GM19193 (cell line): ENCODE measurements around the gene PDZD8.

Experiments
- POLR2A ChIP-seq: IDR thresholded peaks from 4 replicates; pipeline ENCODE4 v1.6.1; 2011; ENCODE audit not compliant: insufficient read depth, insufficient read length; ENCODE audit errors: extremely low read depth

PDZD8 gene

DNA sequence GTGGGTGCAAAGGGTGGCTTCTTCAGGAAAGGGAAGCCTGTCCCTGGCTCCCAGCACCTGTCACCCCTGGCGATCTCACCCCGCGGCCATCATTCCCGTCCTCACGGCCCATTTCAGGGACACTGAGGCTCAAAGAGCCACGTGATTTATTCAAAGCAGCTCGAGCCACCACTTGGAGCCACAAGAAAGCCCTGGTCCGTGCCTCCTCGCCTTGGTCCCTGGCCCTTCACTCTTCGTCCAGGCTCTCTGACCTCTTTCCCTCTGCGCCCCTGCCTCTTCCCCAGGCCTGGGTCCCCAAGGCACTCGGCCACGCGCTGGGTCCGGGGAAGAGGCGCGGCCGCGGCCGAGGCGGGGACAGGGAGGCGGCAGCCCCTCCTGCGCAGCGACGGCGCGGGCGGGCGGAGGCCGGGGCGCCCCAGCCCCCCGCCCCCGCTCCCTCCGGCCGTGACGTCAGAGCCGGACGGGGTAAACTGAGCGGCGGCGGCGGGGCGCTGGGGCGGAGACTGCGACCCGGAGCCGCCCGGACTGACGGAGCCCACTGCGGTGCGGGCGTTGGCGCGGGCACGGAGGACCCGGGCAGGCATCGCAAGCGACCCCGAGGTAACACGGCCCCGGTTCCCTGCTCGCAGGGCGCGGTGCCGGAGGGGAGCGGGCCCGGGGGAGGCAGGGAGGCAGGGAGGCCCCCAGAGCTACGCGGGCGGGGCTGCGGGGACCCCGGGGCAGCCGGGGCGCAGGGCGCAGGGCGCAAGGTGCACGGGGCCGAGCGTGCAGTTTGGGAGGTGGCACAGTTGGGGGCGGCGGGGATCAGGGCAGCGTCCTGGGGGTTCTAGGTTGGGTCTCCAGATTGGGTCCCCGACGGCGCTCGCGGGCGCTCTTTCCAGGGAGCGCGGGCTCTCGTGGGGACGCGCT is 134.4 kb downstream of the PDZD8 start, which contains the start of gene SLC18A2:
Gene SLC18A2 (plus strand): TSS at position 494 of the 909 bp plus-strand sequence. CDS start 580 bp downstream, outside the sequence.
- TF ChIP-seq POLR2A = no peak

DNA sequence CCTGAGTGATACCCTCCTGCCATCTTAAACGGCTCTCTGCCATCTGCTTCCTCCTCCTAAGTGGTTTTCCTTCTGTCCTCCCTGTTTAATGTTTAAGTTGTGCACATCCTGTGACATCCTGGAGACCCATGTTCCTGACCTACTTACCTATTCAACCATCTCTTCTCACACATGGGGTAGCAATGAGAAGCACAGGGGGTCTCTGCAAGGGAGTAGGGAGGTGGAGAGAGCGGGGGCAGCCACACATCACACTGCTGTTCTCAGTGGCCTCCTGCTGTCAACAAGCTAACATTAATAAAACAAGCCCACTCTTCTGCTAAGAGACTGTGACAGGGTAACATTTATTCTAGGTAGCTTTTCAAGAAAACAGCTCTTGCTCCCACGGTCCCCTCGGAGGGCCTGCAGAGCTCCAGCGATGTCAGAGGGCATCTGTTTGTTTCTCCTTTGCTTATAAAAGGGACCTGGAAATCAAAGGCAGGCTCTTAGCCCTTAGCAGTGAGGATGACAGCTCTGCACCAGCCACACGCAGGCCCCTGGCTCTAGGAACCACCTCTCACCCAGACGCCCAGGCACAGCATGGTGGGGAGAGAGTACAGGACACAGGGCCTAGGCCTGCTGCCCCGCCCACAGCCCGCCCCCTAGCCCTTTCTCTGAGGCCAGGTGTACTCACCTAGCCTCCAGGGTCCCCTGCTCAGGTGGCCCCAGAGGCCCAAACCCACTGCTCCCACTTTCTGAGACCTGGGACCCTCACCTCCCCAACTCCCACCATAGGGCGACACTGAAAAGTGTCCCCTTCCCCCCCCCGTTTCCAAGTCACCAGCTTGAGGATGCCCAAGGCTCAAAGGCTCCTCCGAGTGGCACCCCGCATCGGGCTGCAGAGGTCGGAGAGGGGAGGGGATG is 135.3 kb downstream of the PDZD8 start:
- TF ChIP-seq POLR2A = no peak

DNA sequence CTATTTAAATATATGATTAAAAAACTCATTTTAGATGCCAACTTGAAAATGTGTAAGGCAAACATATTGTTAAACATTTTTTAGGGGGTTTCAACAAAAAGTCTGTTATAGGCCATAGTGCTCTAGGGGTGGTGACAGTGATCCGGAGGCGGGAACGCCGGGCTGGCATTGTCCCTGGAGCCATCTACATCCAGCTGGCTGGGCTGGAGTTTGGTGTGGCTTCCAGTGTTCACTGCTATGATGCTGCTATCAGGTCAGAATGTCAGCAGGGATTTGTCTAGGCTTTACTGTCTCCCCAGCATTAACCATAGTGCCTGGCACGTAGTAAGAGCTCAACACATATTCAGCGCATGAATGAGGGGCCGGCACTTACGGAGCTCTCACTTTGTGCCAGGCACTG is 136.2 kb downstream of the PDZD8 start:
- no peak for TF ChIP-seq POLR2A

DNA sequence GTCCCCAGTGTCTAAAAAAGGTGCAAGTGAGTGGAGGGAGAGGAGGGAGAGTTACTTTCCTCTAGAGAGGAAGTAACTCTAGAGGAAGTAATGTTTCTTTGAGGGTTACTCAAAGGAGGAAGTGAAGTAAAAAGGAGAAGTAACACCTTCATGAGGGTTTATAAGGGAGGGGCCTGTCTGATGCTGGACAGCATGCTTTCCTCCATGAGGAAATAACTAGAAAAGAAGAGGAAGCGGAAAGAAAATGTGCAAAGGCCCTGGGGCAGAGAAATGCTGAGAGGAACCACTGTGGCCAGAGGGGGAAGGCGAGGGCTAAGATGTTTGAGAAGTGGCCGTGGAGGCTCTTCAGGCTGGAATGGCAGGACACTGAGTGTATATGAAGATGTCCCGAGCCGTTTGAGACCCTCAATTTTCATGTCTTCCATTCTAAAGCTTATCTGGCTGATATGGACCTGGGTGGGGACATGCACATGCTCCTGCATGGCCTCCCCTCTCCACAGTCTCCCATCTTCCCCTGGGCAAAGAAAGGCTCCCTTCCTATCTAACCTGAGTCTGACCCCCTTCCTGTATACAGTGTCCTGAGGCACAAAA is 137.7 kb downstream of the PDZD8 start:
- TF ChIP-seq POLR2A = no peak

DNA sequence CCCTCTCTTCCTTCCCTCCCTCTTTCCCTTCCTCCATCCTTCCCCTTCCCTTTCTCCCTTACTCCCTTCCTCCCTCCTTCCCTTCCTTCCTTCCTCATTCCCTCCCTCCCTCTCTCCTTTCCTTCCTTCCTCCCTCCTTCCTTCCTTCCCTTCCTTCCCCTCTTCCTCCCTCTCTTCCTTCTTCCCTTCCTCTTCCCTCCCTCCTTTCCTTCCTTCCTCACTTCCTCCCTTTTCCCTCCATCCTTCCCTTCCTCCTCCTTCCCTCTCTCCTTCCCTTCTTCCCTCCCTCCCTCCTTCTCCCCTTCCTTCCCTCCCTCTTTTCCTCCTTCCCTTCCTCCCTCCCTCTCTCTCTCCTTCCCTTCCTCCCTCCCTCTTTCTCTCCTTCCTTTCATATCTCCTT is 147.0 kb downstream of the PDZD8 start:
- no peak for TF ChIP-seq POLR2A
